ENCODE results near the gene STAG1. TPM values are rescaled to one million over a fixed set of nuclear protein-coding genes. Genes with fewer than 3 reads are reported as not detected.

The STAG1 gene
- polyA plus RNA-seq, 3 donors, result 7.2 to 10.0 (median 7.5) TPM

- Histone ChIP-seq H3K4me3 (replicated peaks in 1 of 3; ENCODE audit: low read depth in 2 of 3, low read length in 3 of 3) (no peak overlapping the region), H3K27me3 (ENCODE audit: control insufficient read depth in 2 of 2, insufficient read depth in 2 of 2, low read length in 2 of 2) (no peaks in the 10 kb centered on the region), H4K20me1 (ENCODE audit: insufficient read depth, low read length) (no peaks in the 10 kb centered on the region), H3K79me2 (ENCODE audit: insufficient read depth, low read length) (no peaks in the 10 kb centered on the region), H2AFZ (ENCODE audit: insufficient read depth, low read depth, low read length, poor library complexity, severe bottlenecking) (no peak overlapping the region), H3K27ac (ENCODE audit: low read depth in 1 of 2, low read length in 2 of 2) (peak overlapping the region in 1 of 2 donors; percentile 14), H3K4me1 (ENCODE audit: control insufficient read depth in 1 of 2, insufficient read depth in 2 of 2, low read length in 2 of 2) (no peaks in the 10 kb centered on the region), H3K4me2 (replicated peaks; ENCODE audit: extremely low read depth, low read length, poor library complexity, severe bottlenecking) (no peak overlapping the region), H3K9me3 (replicated peaks in 1 of 2; ENCODE audit: control insufficient read depth in 1 of 2, insufficient read depth in 1 of 2, low read length in 2 of 2) (no peaks in the 10 kb centered on the region), H3K9ac (ENCODE audit: insufficient read depth, low read length, poor library complexity, severe bottlenecking) (no peak overlapping the region), H3K36me3 (replicated peaks in 1 of 2; ENCODE audit: control insufficient read depth in 1 of 2, insufficient read depth in 2 of 2, low read length in 2 of 2) (peaks cover 14 to 55% of the 10 kb centered on the region in 2 donors)
- no peak for TF ChIP-seq CTCF (IDR thresholded peaks at IDR 0.05)
- DNase-seq, result no peak
- Mint-ChIP-seq H3K9me3 (peaks cover 0 to 3% (median 0%) of the 10 kb centered on the region in 7 donors), H3K27me3 (ENCODE audit: low read depth in 3 of 3) (no peaks in the 10 kb centered on the region), H3K4me3 (no peak overlapping the region), H3K4me1 (peaks cover 6% of the 10 kb centered on the region), H3K27ac (peak overlapping the region in 3 of 7 donors; percentile 9 to 57 (median 16)), H3K36me3 (peaks cover 42 to 53% of the 10 kb centered on the region in 2 donors)
- intact Hi-C loops (cut with micrococcal nuclease), result no loop called here
Observed at GRCh38 chr3:136414476-136414875, 337.7 kb downstream of the STAG1 start.

- no peak for TF ChIP-seq CTCF (IDR thresholded peaks at IDR 0.05)
- peaks cover 0 to 3% (median 0%) of the 10 kb centered on the region in 7 donors for H3K9me3 Mint-ChIP-seq
- peaks cover 7 to 35% of the 10 kb centered on the region in 2 donors for H3K36me3 ChIP-seq (replicated peaks in 1 of 2; ENCODE audit: control insufficient read depth in 1 of 2, insufficient read depth in 2 of 2, low read length in 2 of 2)
- no peaks in the 10 kb centered on the region for H4K20me1 ChIP-seq (ENCODE audit: insufficient read depth, low read length)
- no CpG with 5 or more reads among the region's 4 CpGs for WGBS (ENCODE audit: insufficient coverage)
- no peak overlapping the region for H3K4me2 ChIP-seq (replicated peaks; ENCODE audit: extremely low read depth, low read length, poor library complexity, severe bottlenecking)
- H3K4me3 Mint-ChIP-seq, result no peak overlapping the region
- H3K27ac Mint-ChIP-seq, result peak overlapping the region in 2 of 7 donors; percentile 48 to 61
- peaks cover 6% of the 10 kb centered on the region for H3K4me1 Mint-ChIP-seq
- H3K27ac ChIP-seq (ENCODE audit: low read depth in 1 of 2, low read length in 2 of 2), result no peak overlapping the region
- intact Hi-C loops (cut with micrococcal nuclease), result no loop called here
- H3K36me3 Mint-ChIP-seq, result peaks cover 31 to 42% of the 10 kb centered on the region in 2 donors
- H3K4me3 ChIP-seq (replicated peaks in 1 of 3; ENCODE audit: low read depth in 2 of 3, low read length in 3 of 3), result no peak overlapping the region
- H3K27me3 ChIP-seq (ENCODE audit: control insufficient read depth in 2 of 2, insufficient read depth in 2 of 2, low read length in 2 of 2), result no peaks in the 10 kb centered on the region
- no peak overlapping the region for H3K9ac ChIP-seq (ENCODE audit: insufficient read depth, low read length, poor library complexity, severe bottlenecking)
- DNase-seq, result no peak
- no peaks in the 10 kb centered on the region for H3K4me1 ChIP-seq (ENCODE audit: control insufficient read depth in 1 of 2, insufficient read depth in 2 of 2, low read length in 2 of 2)
- no peak overlapping the region for H2AFZ ChIP-seq (ENCODE audit: insufficient read depth, low read depth, low read length, poor library complexity, severe bottlenecking)
- no peaks in the 10 kb centered on the region for H3K79me2 ChIP-seq (ENCODE audit: insufficient read depth, low read length)
- no peaks in the 10 kb centered on the region for H3K9me3 ChIP-seq (replicated peaks in 1 of 2; ENCODE audit: control insufficient read depth in 1 of 2, insufficient read depth in 1 of 2, low read length in 2 of 2)
- H3K27me3 Mint-ChIP-seq (ENCODE audit: low read depth in 3 of 3), result no peaks in the 10 kb centered on the region
Observed at GRCh38 chr3:136412307-136412706, 339.9 kb downstream of the STAG1 start.

Data from CD14-positive monocyte (primary cell).